Measurements from ENCODE around the gene PML. TPM values are rescaled to one million over a fixed set of nuclear protein-coding genes. Genes with fewer than 3 reads are reported as not detected.

PML gene
- polyA plus RNA-seq, 1 donor, result 32.6 TPM

- no peak for DNase-seq (ENCODE audit: low read depth)
These were observed 10.1 kb upstream of the PML start for GRCh38 chr15:73984208-73984979.

GRCh38 chr15:73985101-73985873 lies 9.2 kb upstream of the PML start:
- DNase-seq (ENCODE audit: low read depth), result no peak

- DNase-seq (ENCODE audit: low read depth), result no peak
These were observed 8.3 kb upstream of the PML start for GRCh38 chr15:73986055-73986775.

- DNase-seq (ENCODE audit: low read depth), result no peak
These were observed 7.8 kb upstream of the PML start for GRCh38 chr15:73986776-73987056.

GRCh38 chr15:73987250-73987649 lies 7.3 kb upstream of the PML start:
- no peak for DNase-seq (ENCODE audit: low read depth)

GRCh38 chr15:73987681-73988444 lies 6.7 kb upstream of the PML start:
- no peak for DNase-seq (ENCODE audit: low read depth)

GRCh38 chr15:73988445-73988969 lies 6.0 kb upstream of the PML start:
- DNase-seq (ENCODE audit: low read depth), result no peak

- DNase-seq (ENCODE audit: low read depth), result no peak
These were observed 5.3 kb upstream of the PML start for GRCh38 chr15:73989001-73989798.

GRCh38 chr15:73990250-73991005 lies 4.1 kb upstream of the PML start:
- no peak for DNase-seq (ENCODE audit: low read depth)

GRCh38 chr15:73991260-73991659 lies 3.3 kb upstream of the PML start:
- DNase-seq (ENCODE audit: low read depth), result no peak

GRCh38 chr15:73991726-73992593 lies 2.6 kb upstream of the PML start, which contains the start of gene STOML1:
TSS of gene STOML1 (minus strand) at chr15:73992295. CDS start at chr15:73992223, 72 bp downstream.
- DNase-seq (ENCODE audit: low read depth), result peak; percentile 80

GRCh38 chr15:73992594-73992898 lies 2.0 kb upstream of the PML start:
- DNase-seq (ENCODE audit: low read depth), result no peak

- no peak for DNase-seq (ENCODE audit: low read depth)
These were observed 1.1 kb upstream of the PML start for GRCh38 chr15:73993211-73993994.

GRCh38 chr15:73994912-73995622 lies 551 bp downstream of the PML start:
- DNase-seq (ENCODE audit: low read depth), result no peak

- DNase-seq (ENCODE audit: low read depth), result no peak
These were observed 1.8 kb downstream of the PML start for GRCh38 chr15:73996267-73996666.

- DNase-seq (ENCODE audit: low read depth), result no peak
These were observed 2.4 kb downstream of the PML start for GRCh38 chr15:73996939-73997338.

GRCh38 chr15:73997986-73998385 lies 3.5 kb downstream of the PML start:
- no peak for DNase-seq (ENCODE audit: low read depth)

Data from forelimb muscle (tissue), 1 donor.